ENCODE results near the gene APOBEC3H. TPM values are rescaled to one million over a fixed set of nuclear protein-coding genes. Genes with fewer than 3 reads are reported as not detected.
"Not testable (repeated sequence)": the region's sequence is repeated elsewhere in the genome, so short reads cannot be mapped to it uniquely, and the experiment has no call there.

The APOBEC3H gene
- total and polyA plus RNA-seq, 4 experiments from 2014 or later: 5.7 to 8.5 (median 6.9) TPM

DNA sequence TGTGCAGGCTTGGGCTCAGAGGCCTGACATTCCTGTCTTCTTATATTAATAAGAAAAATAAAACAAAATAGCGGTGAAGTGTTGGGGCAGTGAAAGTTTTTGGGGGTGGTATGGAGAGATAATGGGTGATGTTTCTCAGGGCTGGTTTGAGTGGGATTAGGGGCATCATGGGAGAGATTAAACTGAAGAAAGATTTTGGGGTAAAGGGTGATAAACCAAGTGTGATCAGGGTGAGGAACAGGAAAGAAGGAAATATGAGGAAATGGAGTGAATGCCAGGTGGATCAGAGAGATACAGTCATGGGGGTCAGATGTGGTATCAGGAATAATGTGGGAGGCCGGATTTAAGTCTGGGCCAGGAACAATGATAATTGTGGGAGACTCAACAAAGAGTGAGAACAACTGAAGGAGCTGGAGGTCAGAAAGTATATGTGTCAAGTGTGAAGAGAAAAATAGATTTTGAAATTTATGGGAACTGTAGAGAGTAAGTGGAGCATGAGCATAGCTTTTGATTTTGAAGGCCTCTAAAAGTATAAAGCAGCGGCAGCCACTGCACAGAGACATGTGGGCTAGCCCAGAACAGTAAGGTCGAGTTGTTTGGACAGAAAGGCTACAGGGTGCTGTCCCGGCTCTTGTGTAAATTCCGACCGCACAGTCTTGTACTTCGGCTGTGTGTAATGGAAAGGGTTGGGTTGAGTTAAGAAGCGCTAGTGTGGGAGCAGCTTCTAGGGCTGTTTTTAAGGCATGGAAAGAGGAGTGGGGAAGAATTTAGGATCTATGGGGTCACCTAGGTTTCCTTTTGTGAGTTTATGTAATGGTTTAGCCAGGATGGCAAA, 30.4 kb upstream of the APOBEC3H start:
- POLR2A ChIA-PET (ENCODE audit: partially characterized antibody): interaction anchor here (1.2 kb wide), 1 partner anchor 12 kb away, joined by 3 read pairs; no protein-coding TSS in a partner anchor
- H3K36me3 Mint-ChIP-seq; H3K4me1 Mint-ChIP-seq; H3K27ac Mint-ChIP-seq; H3K9me3 Mint-ChIP-seq; intact Hi-C loops (cut with micrococcal nuclease); CTCF ChIA-PET (ENCODE audit: partially characterized antibody); H3K27ac ChIP-seq (ENCODE audit: low read depth, low read length); H3K27me3 Mint-ChIP-seq; DNase-seq; H3K36me3 ChIP-seq (ENCODE audit: insufficient read depth, low read length); H3K4me3 Mint-ChIP-seq; H3K4me3 ChIP-seq (ENCODE audit: low read length in 2 of 2); H3K9me3 ChIP-seq (ENCODE audit: control insufficient read depth in 1 of 2, low read length in 2 of 2); H3K27me3 ChIP-seq (ENCODE audit: insufficient read depth, low read length); H3K4me1 ChIP-seq (ENCODE audit: insufficient read depth, low read length): not testable (repeated sequence)

DNA sequence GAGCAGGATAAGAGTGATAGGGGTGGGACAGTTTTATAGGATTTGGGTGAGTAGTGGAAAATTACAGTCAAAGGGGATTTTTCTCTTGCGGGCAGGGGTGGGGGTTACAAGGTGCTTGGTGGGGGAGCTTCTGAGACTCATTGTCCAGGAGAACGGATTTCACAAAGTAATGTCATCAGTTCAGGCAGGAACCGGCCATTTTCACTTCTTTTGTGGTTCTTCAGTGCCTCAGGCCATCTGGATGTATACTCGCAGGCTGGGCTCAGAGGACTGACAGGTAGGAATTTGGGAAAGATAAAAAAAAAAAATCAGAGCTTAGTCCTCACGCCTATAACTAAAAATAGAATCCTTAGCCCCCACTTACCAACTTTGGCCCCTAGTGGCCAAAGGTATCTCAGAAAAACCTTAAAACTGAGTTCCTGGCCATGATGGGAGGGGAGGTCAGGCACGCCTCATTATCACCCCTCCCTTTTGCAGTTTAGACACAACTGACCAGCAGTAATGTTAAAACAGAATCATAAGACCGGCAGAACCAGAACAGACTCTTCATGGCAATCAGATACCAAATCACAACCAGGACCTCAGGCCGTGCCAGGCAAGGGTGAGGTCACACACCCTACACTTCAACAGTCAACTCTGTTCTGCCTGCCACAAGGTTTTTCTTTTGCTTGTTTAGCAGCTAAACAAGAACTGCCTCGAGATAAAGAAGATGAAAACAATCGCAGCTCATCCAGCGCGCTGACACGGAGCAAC, 28.8 kb upstream of the APOBEC3H start:
- H3K4me3 ChIP-seq (ENCODE audit: low read length in 2 of 2): no peak overlapping the region
- POLR2A ChIA-PET (ENCODE audit: partially characterized antibody): interaction anchor here (1.2 kb wide), 1 partner anchor 10 kb away, joined by 3 read pairs; no protein-coding TSS in a partner anchor
- intact Hi-C loops (cut with micrococcal nuclease): no loop called here
- no peaks in the 10 kb centered on the region for H3K9me3 ChIP-seq (ENCODE audit: control insufficient read depth in 1 of 2, low read length in 2 of 2)
- CTCF ChIA-PET (ENCODE audit: partially characterized antibody): no interaction called here
- Mint-ChIP-seq H3K4me3 (no peak overlapping the region), H3K27ac (peak overlapping the region in 2 of 7 donors; percentile 30 to 37), H3K4me1 (peaks cover 1 to 5% (median 4%) of the 10 kb centered on the region in 4 donors), H3K9me3 (no peaks in the 10 kb centered on the region), H3K36me3 (no peaks in the 10 kb centered on the region), H3K27me3 (no peaks in the 10 kb centered on the region)
- no peak overlapping the region for H3K27ac ChIP-seq (ENCODE audit: low read depth, low read length)
- no peaks in the 10 kb centered on the region for H3K36me3 ChIP-seq (ENCODE audit: insufficient read depth, low read length)
- H3K27me3 ChIP-seq (ENCODE audit: insufficient read depth, low read length): no peaks in the 10 kb centered on the region
- peaks cover 7% of the 10 kb centered on the region for H3K4me1 ChIP-seq (ENCODE audit: insufficient read depth, low read length)
- no peak for DNase-seq

DNA sequence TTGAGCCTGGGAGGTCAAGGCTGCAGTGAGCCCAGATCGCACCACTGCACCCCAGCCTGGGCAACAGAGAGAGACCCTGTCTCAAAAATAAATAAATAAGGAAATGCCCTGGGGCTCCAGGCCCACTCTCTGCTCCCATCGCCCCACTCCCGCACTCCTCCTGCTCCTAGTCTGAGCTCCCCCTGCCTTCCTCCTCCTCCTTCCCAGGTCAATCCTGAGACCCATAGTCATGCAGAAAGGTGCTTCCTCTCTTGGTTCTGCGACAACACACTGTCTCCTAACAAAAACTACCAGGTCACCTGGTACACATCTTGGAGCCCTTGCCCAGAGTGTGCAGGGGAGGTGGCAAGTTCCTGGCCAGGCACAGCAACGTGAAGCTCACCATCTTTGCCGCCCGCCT, 26.9 kb upstream of the APOBEC3H start:
- no peak overlapping the region for H3K4me3 Mint-ChIP-seq
- H3K9me3 Mint-ChIP-seq: no peaks in the 10 kb centered on the region
- no peaks in the 10 kb centered on the region for H3K36me3 Mint-ChIP-seq
- H3K27me3 Mint-ChIP-seq: no peaks in the 10 kb centered on the region
- Histone ChIP-seq H3K36me3 (ENCODE audit: insufficient read depth, low read length) (no peaks in the 10 kb centered on the region), H3K4me3 (ENCODE audit: low read length in 2 of 2) (no peak overlapping the region), H3K4me1 (ENCODE audit: insufficient read depth, low read length) (peaks cover 7% of the 10 kb centered on the region), H3K27ac (ENCODE audit: low read depth, low read length) (no peak overlapping the region), H3K9me3 (ENCODE audit: control insufficient read depth in 1 of 2, low read length in 2 of 2) (no peaks in the 10 kb centered on the region), H3K27me3 (ENCODE audit: insufficient read depth, low read length) (no peaks in the 10 kb centered on the region)
- peaks cover 2 to 7% (median 5%) of the 10 kb centered on the region in 4 donors for H3K4me1 Mint-ChIP-seq
- ChIA-PET POLR2A (ENCODE audit: partially characterized antibody) (no interaction called here), CTCF (ENCODE audit: partially characterized antibody) (no interaction called here)
- intact Hi-C loops (cut with micrococcal nuclease): no loop called here
- H3K27ac Mint-ChIP-seq: no peak overlapping the region
- no peak for DNase-seq

DNA sequence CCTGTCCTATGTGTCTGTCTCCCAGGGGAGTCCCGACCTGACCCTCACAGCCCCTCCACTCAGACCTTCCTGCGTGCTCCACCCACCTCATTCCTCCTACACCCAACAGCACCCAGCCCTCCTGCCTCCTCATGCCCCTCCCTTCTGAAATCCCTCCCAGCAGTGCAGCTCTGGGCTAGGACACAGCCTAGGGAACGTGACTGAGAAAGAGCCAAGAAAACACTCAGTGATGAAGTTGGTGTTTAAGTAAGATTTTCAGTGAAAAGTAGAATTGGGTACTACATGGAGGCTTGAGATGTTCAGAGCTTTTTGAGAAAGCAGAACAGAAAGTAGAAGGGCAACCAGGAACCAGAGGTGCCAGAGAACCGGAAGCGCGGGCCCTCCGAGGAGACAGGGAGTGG, 24.5 kb upstream of the APOBEC3H start:
- DNase-seq; intact Hi-C loops (cut with micrococcal nuclease); H3K9me3 Mint-ChIP-seq; H3K4me3 ChIP-seq (ENCODE audit: low read length in 2 of 2); H3K36me3 Mint-ChIP-seq; H3K36me3 ChIP-seq (ENCODE audit: insufficient read depth, low read length); POLR2A ChIA-PET (ENCODE audit: partially characterized antibody); H3K27me3 Mint-ChIP-seq; H3K4me1 ChIP-seq (ENCODE audit: insufficient read depth, low read length); H3K27me3 ChIP-seq (ENCODE audit: insufficient read depth, low read length); H3K9me3 ChIP-seq (ENCODE audit: control insufficient read depth in 1 of 2, low read length in 2 of 2); H3K4me3 Mint-ChIP-seq; H3K27ac ChIP-seq (ENCODE audit: low read depth, low read length); CTCF ChIA-PET (ENCODE audit: partially characterized antibody): not testable (repeated sequence)
- Mint-ChIP-seq H3K27ac (peak overlapping the region in 1 of 7 donors; percentile 51), H3K4me1 (peaks cover 9 to 17% (median 14%) of the 10 kb centered on the region in 4 donors)

DNA sequence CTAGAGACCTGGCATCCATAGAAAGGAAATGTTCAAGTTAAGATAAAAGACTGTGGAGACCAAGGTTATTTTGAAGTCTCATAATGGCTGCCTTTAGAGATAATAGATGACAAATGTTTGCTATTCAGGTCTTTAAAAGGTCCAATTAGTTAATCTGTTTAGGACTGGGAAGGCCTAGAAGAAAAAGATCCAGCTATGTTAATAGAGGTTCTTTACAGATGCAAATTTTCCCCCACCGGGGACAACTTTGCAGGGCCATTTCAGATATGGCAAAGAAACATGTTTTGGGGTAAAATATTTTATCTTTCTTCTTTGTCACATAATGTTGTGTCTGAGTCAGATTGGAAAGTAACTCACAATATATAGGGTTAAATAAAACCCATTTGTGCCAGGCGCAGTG, 23.1 kb upstream of the APOBEC3H start:
- H3K4me1 Mint-ChIP-seq: peaks cover 9 to 30% (median 23%) of the 10 kb centered on the region in 4 donors
- H3K27ac Mint-ChIP-seq: peak overlapping the region in 5 of 7 donors; percentile 22 to 68 (median 48)
- Histone ChIP-seq H3K36me3 (ENCODE audit: insufficient read depth, low read length) (no peaks in the 10 kb centered on the region), H3K4me3 (ENCODE audit: low read length in 2 of 2) (no peak overlapping the region), H3K9me3 (ENCODE audit: control insufficient read depth in 1 of 2, low read length in 2 of 2) (no peaks in the 10 kb centered on the region), H3K27me3 (ENCODE audit: insufficient read depth, low read length) (no peaks in the 10 kb centered on the region), H3K27ac (ENCODE audit: low read depth, low read length) (no peak overlapping the region), H3K4me1 (ENCODE audit: insufficient read depth, low read length) (peaks cover 16% of the 10 kb centered on the region)
- no peak overlapping the region for H3K4me3 Mint-ChIP-seq
- H3K9me3 Mint-ChIP-seq: no peaks in the 10 kb centered on the region
- H3K36me3 Mint-ChIP-seq: peaks cover 0 to 5% of the 10 kb centered on the region in 2 donors
- POLR2A ChIA-PET (ENCODE audit: partially characterized antibody): interaction anchor here (0.7 kb wide), 1 partner anchor 89 kb away, joined by 3 read pairs; no protein-coding TSS in a partner anchor
- H3K27me3 Mint-ChIP-seq: no peaks in the 10 kb centered on the region
- intact Hi-C loops (cut with micrococcal nuclease): no loop called here
- CTCF ChIA-PET (ENCODE audit: partially characterized antibody): no interaction called here
- no peak for DNase-seq

DNA sequence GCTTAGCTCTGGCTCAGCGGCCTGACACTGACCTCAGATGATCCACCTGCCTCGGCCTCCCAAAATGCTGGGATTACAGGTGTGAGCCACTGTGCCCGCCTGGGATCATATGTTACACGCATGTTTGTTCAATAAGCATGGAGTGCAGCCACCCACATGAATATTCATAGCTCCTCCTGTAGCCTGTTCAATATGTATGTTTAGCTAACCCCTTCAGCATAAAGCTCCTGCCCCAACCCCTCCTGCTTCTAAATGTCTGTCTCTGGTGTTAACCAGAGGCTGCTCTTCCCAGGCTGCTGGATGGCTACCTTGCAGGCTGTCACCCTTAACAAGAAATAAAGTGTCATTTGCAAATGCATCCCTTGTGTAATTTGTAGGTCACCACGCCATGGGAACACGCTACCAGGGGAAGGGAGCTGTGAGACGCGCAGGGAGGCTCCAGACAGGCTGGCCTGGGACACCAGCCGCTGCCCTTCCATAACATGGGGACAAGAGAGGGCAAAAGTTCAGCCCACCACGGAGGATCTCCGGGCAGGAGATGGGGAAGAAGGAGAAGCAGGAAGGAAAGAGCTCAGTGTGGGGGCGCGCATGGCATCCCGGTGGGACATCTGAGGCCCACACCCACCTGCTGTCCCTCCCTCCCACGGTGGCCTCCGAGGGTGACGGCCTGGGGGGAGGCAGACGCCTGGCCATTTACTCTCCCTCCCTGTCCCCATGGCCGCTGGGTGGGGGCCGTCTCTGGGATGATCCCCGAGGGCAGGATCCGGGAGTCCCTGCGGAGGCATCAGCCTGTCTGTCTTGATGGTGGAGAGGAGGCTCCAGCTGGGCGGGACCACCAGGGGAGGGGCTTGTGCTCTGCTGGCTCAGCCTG, 20.7 kb upstream of the APOBEC3H start:
- not testable (repeated sequence) for H3K9me3 ChIP-seq (ENCODE audit: control insufficient read depth in 1 of 2, low read length in 2 of 2); H3K27me3 ChIP-seq (ENCODE audit: insufficient read depth, low read length); H3K36me3 ChIP-seq (ENCODE audit: insufficient read depth, low read length); H3K9me3 Mint-ChIP-seq; H3K4me3 ChIP-seq (ENCODE audit: low read length in 2 of 2); H3K27me3 Mint-ChIP-seq; DNase-seq
- H3K27ac ChIP-seq (ENCODE audit: low read depth, low read length): peak overlapping the region; percentile 96
- intact Hi-C loops (cut with micrococcal nuclease): loop anchor here (5.0 kb wide), 1 partner anchor 41 kb away; no protein-coding TSS in a partner anchor
- Mint-ChIP-seq H3K4me1 (peaks cover 20 to 50% (median 35%) of the 10 kb centered on the region in 4 donors), H3K36me3 (peaks cover 15 to 20% of the 10 kb centered on the region in 2 donors), H3K4me3 (peak overlapping the region; percentile 73 to 93 (median 83)), H3K27ac (peak overlapping the region; percentile 84 to 98 (median 93))
- ChIA-PET CTCF (ENCODE audit: partially characterized antibody) (interaction anchor here (1.1 kb wide), 1 partner anchor 18 kb away, joined by 3 read pairs; no protein-coding TSS in a partner anchor), POLR2A (ENCODE audit: partially characterized antibody) (interaction anchor here (1.0 to 3.3 kb wide), 2 partner anchors 14 to 18 kb away, joined by 3 to 39 read pairs; no protein-coding TSS in a partner anchor)
- H3K4me1 ChIP-seq (ENCODE audit: insufficient read depth, low read length): peaks cover 34% of the 10 kb centered on the region
